Lower leg skin (tissue), 4 donors: Measurements from ENCODE around the gene EPHA5. TPM values are rescaled to one million over a fixed set of nuclear protein-coding genes. Genes with fewer than 3 reads are reported as not detected.

Experiments
- DNase-seq, 2 donors: peaks; one replicate each; pipeline ENCODE4 v3.0.0-alpha.2; 2019; ENCODE audit warnings: low spot score in 2 of 2
- H3K4me3 ChIP-seq: fragments of 200-600 bp; sonication (generic); 2 replicates; pipeline ENCODE4 v1.5.1; 2017; ENCODE audit warnings: mild to moderate bottlenecking, low read depth; ENCODE audit not compliant: poor library complexity, severe bottlenecking
- POLR2A ChIP-seq, 2 donors: fragments of 450-650 bp; IDR thresholded peaks; one replicate each; pipeline ENCODE4 v1.6.1; 2016 to 2017; ENCODE audit warnings: antibody characterized with exemption in 2 of 2, mild to moderate bottlenecking in 1 of 2, moderate library complexity in 1 of 2
- WGBS, 2 donors: methylation state at CpG; one replicate each; pipeline ENCODE4 v1.1.5; 2018; 5-methylcytosine and 5-hydroxymethylcytosine counted together
- intact Hi-C: fragments of 100-400 bp; cut with DNase I; formaldehyde crosslinking; loops from one replicate; pipeline ENCODE4 v1.15.0; 2023; ENCODE audit warnings: low total_unique reads
- total RNA-seq, 4 donors: library from RNA; depleted of rRNA; stranded (reverse); fragments of >200 nt; gene quantifications; one replicate each; pipeline ENCODE4 v1.1.0, GENCODE V29; 2016
- TF ChIP-seq, protein P1 (sequence below), 3 donors: fragments of 450-650 bp; IDR thresholded peaks; one replicate each; pipeline ENCODE4 v1.5.1; 2016; ENCODE audit warnings: antibody characterized with exemption in 3 of 3, mild to moderate bottlenecking in 3 of 3, moderate library complexity in 2 of 3

The EPHA5 gene
- total RNA-seq, 4 donors from 2014 or later = 0.34 to 0.63 (median 0.51) TPM

DNA sequence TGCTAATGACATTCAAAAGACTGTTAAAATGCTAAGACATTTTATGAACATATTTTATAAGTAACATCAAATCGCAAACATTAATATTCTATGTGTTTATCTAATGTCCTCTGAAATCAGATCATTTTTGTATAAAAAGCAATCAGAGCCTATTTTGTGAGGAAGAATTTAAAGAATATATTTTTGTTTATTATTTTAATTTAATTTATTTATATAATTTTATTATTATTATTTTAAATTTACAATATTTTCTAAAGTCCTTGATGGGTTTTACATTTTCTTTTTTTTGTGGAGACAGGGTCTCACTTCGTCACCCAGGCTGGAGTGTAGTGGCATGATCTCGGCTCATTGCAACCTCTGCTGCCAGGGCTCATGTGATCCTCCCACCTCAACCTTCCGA lies 262.8 kb downstream of the EPHA5 start:
- DNase-seq = no peak
- H3K4me3 ChIP-seq = no peak overlapping the region
- no peak for TF ChIP-seq POLR2A (IDR thresholded peaks at IDR 0.05)
- TF ChIP-seq, protein P1, sequence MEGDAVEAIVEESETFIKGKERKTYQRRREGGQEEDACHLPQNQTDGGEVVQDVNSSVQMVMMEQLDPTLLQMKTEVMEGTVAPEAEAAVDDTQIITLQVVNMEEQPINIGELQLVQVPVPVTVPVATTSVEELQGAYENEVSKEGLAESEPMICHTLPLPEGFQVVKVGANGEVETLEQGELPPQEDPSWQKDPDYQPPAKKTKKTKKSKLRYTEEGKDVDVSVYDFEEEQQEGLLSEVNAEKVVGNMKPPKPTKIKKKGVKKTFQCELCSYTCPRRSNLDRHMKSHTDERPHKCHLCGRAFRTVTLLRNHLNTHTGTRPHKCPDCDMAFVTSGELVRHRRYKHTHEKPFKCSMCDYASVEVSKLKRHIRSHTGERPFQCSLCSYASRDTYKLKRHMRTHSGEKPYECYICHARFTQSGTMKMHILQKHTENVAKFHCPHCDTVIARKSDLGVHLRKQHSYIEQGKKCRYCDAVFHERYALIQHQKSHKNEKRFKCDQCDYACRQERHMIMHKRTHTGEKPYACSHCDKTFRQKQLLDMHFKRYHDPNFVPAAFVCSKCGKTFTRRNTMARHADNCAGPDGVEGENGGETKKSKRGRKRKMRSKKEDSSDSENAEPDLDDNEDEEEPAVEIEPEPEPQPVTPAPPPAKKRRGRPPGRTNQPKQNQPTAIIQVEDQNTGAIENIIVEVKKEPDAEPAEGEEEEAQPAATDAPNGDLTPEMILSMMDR (IDR thresholded peaks at IDR 0.05) = no peak
- intact Hi-C loops = no loop called here
- 85 to 92% methylated on average over 4 of the region's 4 CpGs for WGBS, 2 donors

DNA sequence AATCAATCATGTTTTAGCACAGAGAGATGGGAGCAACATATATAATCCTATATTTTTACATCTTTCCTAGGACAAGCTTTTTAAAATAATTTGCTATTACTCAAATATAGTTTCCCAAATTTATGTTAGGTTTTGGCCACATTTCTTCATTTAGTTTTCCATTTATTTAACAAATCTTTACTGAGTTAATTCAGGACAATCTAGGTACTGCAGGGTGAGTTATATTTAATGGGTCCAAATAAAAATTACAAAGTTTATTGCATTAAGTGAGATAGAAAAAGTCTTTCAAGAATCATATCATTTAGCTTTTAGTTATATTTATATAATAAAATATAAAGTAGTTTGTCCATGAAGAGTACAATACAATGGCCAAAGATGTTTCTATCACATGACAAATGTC lies 269.2 kb downstream of the EPHA5 start:
- intact Hi-C loops = no loop called here
- TF ChIP-seq, protein P1 (IDR thresholded peaks at IDR 0.05) = no peak
- no peak for TF ChIP-seq POLR2A (IDR thresholded peaks at IDR 0.05)

DNA sequence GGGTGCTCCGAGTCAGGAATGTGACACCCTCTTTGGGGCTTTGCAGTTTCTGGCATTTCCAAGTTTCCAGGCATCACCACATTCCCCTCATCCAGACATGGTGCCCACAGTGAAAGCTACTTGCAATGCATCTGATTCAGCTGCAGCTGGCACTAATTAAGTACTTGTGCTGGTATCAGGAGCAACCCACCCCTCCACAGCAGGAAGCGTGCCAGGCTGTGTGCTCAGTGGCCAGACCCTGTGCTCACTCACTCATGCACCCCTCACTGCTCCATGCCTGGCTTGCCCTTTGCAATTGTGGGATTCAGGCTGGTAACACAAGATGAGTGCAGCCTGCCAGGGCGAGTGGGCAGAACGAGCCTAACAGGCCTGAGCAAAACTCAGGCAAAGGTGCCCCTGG lies 271.2 kb downstream of the EPHA5 start:
- no peak overlapping the region for H3K4me3 ChIP-seq
- intact Hi-C loops = no loop called here
- DNase-seq = no peak
- TF ChIP-seq, protein P1 (IDR thresholded peaks at IDR 0.05) = no peak
- 46 to 59% methylated on average over 4 of the region's 4 CpGs for WGBS, 2 donors

More for the DNA sequence above, 269.2 kb downstream of the EPHA5 start:
- no peak overlapping the region for H3K4me3 ChIP-seq
- DNase-seq = no peak

DNA sequence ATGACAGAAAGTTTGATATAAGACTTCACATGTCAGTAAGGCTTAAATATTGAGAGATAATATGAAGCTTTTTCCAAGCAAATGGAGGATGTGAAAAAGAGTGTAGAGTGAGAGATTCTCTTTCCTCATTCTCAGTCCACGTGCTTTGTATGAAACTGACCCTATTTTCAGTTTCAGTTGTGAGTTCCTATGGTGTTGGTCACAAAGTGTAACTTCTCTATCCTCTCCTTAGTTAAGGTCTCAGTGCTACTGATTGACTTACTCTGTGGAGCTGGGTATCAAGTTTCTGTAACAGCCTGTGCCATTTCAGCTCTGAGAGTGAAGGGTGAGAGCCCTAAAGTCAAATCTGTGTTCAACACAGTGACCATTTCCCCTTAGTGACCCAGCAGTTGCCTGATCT lies 277.2 kb downstream of the EPHA5 start:
- WGBS, 2 donors = 52 to 76% methylated on average over 1 of the region's 1 CpG
- no peak for TF ChIP-seq POLR2A (IDR thresholded peaks at IDR 0.05)
- TF ChIP-seq, protein P1 (IDR thresholded peaks at IDR 0.05) = no peak

DNA sequence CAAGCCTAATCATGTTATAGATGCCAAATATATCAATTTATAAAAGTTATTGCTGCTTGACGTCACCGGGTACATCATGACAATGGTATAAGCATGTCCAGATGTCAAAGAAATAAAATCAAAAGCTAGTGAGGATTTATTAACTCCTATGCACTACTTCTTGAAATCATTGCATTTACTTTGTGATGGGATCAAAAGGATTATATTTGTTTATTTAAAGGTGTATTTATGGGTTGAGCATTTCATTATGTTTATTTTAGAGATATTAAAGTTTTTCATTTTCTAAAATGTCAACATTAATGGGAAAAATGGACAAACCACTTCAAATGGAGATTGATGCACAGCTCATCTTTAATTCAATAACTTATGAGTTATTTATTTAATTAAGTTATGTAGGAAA lies 277.8 kb downstream of the EPHA5 start:
- no peak overlapping the region for H3K4me3 ChIP-seq
- no peak for DNase-seq
- 11 to 23% methylated on average over 2 of the region's 2 CpGs for WGBS, 2 donors
- TF ChIP-seq, protein P1 (IDR thresholded peaks at IDR 0.05) = no peak
- TF ChIP-seq POLR2A (IDR thresholded peaks at IDR 0.05) = no peak
- intact Hi-C loops = no loop called here

More for the DNA sequence above, 277.2 kb downstream of the EPHA5 start:
- intact Hi-C loops = no loop called here
- DNase-seq = no peak
- no peak overlapping the region for H3K4me3 ChIP-seq

DNA sequence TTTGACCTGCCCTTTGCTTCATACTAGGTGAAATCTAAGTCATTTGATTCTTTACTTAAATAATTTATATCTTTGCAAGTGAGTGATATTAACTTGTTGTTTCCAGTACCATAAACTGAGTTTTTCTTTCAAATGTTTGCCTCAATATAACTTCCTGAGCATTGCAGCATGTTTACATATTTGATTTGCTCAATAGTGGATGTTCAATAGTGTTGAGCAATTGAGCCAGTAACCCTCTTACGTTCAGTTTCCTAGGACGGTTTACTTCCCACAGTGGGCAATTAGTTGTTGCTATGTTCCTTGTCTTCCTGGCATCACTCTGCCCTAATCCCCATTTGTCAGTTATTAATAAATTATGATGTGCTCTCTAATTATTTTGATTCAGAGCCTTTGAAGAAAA lies 278.5 kb downstream of the EPHA5 start:
- no peak for DNase-seq
- WGBS, 2 donors = 40 to 55% methylated on average over 2 of the region's 2 CpGs
- TF ChIP-seq, protein P1 (IDR thresholded peaks at IDR 0.05) = no peak
- no peak for TF ChIP-seq POLR2A (IDR thresholded peaks at IDR 0.05)
- H3K4me3 ChIP-seq = no peak overlapping the region
- intact Hi-C loops = no loop called here
